GM21367 (cell line): ENCODE results near the gene MED15.
A peak's percentile ranks its signal among the peaks of the same experiment; 100 is the strongest.
"Not testable (repeated sequence)": the region's sequence is repeated elsewhere in the genome, so short reads cannot be mapped to it uniquely, and the experiment has no call there.

Source experiments
- ATAC-seq: cut with Tn5 transposase; IDR thresholded peaks from one replicate; pipeline ENCODE4 v1.9.1; 2021; ENCODE audit not compliant: unreplicated experiment

The MED15 gene

GRCh38 chr22:20507253-20508066, at the start of gene MED15:
TSS of gene MED15 (plus strand) at chr22:20507610. CDS start at chr22:20507679, 69 bp downstream.
- ATAC-seq, result peak; percentile 44

GRCh38 chr22:20458530-20459151, 48.8 kb upstream of the MED15 start:
- ATAC-seq, result no peak

DNA sequence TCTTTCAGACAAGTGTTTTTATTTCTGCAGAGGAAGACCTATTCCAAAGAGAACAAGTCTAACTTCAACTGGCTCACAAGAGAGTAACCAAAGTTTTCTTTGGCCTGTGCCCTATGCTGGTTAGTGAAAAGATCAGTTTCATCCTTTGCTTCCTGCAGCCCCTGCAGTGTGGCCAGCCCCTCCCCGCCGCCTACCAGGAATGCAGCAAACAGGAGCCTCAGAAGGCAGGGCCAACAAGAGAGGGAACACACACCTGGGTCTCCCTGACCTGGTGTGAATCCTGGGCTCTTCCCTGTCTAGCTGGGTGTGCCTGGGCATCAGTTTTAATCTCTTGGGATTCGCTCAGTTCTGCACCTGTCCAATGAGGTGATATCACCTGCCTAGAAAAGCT, 48.3 kb upstream of the MED15 start:
- no peak for ATAC-seq

GRCh38 chr22:20459862-20460261, 47.5 kb upstream of the MED15 start:
- no peak for ATAC-seq

- ATAC-seq, result no peak
Measured at GRCh38 chr22:20463324-20464095, 43.9 kb upstream of the MED15 start.

- no peak for ATAC-seq
Measured at GRCh38 chr22:20464096-20464614, 43.3 kb upstream of the MED15 start.

GRCh38 chr22:20464912-20465758, 42.3 kb upstream of the MED15 start:
- ATAC-seq, result no peak

DNA sequence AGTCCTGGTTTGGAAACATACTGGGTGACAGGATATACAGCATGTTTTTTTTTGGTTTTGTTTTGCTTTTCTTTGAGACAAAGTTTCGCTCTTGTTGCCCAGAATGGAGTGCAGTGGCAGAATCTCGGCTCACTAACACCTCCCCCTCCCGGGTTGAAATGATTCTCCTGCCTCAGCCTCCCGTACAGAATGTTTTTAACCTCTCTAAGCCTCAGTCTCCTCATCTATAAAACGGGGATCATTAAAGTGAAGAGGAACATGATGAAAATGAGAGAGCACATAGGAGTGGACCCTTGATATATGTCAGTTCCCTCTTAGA, 41.7 kb upstream of the MED15 start:
- no peak for ATAC-seq

DNA sequence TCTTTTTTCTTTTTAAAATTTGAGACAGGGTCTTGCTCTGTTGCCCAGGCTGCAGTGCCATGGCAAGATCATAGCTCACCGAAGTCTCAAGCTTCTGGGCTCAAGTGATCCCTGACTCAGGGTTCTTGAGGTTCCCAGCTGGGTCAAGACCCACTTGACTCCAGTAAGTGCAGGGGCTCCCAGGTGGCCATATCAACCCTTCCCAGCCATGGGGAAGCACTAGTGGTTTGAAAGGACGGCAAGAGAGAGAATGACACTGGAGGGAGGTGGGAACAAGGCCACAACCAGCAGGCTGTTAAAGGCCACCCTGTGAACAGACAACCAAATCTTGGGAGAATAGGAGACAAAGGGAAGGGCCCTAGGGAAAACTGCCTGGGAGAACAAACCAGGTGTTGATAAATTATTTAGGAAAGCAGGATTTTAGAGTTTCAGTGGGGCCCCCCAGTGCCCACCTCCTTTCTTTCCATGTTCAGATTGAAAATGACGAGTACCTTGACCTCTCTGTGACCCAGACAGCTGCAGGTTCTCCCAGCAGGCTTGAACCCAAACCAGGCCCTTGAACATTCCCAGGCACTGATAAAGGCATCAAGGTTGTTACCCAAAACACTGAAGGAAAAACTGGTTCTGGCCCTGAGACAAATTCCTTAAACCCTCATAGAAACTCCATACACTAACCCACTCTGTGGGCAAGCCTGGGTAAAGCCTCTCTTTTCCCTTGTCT, 40.6 kb upstream of the MED15 start:
- no peak for ATAC-seq

- no peak for ATAC-seq
Measured at GRCh38 chr22:20469110-20469868, 38.1 kb upstream of the MED15 start.

DNA sequence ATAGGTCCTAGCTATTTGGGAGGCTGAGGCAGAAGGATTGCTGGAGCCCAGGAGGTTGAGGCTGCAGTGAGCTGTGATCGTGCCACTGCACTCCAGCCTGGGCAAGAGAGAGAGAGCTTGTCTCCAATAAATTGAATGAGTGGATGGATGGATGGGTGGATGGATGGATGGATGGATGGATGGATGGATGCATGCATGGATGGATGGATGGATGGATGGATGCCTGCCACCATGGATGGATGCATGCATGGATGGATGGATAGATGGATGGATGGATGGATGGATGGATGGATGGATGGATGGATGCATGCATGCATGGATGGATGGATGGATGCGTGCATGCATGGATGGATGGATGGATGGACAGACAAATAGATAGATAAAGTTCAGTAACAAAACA, 36.9 kb upstream of the MED15 start:
- ATAC-seq, result not testable (repeated sequence)

DNA sequence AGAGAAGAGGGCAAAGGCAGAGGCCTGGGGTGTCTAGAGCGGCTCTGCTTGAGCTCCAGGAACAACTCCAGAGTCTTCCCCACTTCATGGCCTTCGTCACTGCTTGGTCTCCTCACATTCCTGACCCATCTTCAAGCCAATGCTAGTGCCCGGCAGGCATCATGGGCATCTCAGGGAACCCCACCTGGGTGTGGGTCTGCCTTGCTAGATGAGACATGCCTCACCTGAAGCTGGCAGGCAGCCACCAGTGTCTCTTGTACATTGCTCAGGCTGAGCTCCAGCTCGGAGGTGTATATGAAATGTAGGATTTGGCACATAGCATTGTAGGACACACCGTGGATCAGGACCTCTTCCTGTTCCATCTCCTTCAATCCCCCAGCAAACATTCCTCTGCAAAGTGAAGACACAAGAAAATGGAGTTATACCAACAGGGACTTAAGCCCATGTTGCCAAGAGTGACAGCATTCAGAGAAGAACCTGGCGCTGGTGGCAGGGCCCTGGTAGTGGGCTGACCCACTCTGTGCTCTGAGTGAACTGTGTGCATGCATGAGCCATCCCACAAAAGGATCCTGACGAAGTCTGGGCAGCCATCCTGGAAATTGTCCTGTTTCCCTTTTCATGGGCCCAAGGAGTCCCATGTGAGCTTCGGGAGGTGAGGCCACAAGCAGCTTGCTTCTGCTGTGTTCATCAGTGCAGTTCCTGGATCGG, 36.1 kb upstream of the MED15 start:
- ATAC-seq, result no peak

- no peak for ATAC-seq
Measured at GRCh38 chr22:20472629-20473442, 34.6 kb upstream of the MED15 start.

- no peak for ATAC-seq
Measured at GRCh38 chr22:20475115-20475436, 32.3 kb upstream of the MED15 start.

DNA sequence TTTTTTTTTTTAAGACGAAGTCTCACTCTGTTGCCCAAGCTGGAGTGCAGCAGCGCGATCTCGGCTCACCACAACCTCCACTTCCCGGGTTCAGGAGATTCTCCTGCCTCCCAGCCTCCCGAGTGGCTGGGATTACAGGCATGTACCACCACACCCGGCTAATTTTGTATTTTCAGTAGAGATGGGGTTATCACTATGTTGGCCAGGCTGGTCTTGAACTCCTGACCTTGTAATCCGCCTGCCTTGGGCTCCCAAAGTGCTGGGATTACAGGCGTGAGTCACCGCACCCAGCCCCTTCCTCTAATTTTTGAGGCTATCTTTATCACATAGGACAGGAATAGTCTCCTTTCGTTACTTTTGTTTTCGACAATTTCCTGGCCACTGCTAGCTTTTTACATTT, 31.8 kb upstream of the MED15 start:
- not testable (repeated sequence) for ATAC-seq

DNA sequence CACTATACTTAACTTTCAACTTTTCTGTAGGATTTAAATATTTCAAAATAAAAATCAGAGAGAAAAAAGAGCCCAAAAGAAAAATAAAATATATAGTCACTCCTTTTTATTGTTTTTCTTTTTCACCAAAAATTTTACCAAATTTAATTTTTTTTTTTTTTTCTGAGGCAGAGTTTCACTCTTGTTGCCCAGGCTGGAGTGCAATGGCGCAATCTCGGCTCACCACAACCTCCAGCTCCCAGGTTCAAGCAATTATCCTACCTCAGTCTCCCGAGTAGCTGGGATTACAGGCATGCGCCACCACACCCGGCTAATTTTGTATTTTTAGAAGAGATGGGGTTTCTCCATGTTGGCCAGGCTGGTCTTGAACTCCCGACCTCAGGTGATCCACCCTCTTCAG, 29.4 kb upstream of the MED15 start:
- not testable (repeated sequence) for ATAC-seq

DNA sequence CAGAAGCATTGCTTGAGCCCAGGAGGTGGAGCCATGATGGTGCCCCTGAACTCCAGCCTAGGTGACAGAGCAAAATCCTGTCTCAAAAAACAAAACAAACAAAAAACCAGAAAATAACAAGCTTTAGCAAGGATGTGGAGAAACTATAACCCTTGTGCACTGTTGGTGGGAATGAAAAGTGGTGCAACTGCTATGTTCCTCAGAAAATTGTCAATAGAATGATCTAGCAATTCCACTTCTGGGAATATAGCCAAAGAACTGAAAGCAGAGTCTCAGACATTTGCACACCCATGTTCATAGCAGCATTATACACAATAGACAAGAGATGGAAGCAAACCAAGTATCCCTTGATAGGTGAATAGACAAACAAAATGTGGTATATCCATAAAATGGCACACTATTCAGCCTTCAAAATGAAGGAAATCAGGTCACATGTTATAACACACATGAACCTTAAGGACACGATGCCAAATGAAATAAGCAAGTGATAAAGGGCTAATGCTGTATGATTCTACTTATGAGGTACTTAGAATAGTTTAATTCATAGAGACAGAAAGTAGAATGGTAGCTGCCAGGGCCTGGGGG, 27.7 kb upstream of the MED15 start:
- ATAC-seq, result no peak

DNA sequence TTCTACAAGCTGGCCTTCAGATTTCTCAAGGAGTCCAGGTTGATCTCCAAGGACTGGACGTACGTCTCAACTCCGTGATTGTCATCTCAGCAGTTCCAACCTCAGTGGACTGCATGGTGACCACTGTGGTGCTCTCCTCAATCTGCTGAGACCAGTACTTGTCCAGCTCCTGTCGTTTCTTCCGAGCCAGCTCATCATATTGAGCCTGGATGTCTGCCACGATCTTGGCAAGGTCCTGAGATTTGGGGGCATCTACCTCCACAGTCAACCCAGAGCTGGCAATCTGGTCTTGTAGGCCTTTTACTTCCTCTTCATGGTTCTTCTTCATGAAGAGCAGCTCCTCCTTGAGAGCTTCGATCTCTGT, 24.3 kb upstream of the MED15 start:
- not testable (repeated sequence) for ATAC-seq
